Stimulated activated CD4-positive, alpha-beta T cell treated with anti-CD3 and anti-CD28 coated beads, Interleukin-4, amount 100 ng/mL, for 48 hours (primary cell): Measurements from ENCODE around the gene ENPP6.

Source experiments
- DNase-seq, 2 donors: peaks; one replicate each; pipeline ENCODE4 v3.0.0-alpha.2; 2020; ENCODE audit warnings: low read depth in 2 of 2

ENPP6 gene

DNA sequence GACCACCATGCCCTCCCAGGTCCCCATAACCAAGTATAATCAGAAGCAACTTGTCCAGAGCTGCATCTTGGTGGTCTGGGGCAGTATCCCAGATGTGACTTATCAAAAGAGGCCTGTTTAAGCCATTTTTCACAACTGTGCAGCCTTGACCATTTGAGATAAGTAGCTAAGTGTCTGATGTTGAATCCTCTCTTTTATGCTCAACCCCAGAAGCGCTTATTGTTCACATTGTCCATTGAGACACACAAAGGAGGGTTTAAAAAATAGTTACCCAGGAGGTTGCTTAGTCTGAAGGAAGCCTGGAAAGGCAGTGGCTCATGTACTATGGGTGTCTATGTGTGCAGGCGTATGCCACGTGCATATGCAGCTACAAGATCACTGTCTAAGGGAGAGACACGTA is 27.0 kb downstream of the ENPP6 start:
- no peak for DNase-seq

DNA sequence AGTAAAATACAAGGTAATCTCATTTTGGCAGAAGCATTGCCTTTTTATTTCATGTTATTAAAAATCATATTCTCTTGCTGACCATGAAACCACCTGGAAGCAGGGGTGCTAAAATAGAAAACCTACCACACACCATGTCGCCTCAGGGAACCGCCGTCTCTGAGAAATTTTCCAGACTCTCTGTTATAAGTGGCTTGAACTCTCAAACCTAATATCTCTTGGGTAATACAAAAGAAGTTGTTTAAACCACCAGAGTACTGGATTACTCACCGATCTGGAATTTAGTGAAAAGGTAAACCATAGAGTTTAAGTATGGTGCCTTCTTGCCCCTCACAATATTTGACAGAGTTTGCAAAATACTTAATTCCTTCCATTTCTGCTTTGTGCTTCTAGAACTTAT is 27.7 kb downstream of the ENPP6 start:
- no peak for DNase-seq

DNA sequence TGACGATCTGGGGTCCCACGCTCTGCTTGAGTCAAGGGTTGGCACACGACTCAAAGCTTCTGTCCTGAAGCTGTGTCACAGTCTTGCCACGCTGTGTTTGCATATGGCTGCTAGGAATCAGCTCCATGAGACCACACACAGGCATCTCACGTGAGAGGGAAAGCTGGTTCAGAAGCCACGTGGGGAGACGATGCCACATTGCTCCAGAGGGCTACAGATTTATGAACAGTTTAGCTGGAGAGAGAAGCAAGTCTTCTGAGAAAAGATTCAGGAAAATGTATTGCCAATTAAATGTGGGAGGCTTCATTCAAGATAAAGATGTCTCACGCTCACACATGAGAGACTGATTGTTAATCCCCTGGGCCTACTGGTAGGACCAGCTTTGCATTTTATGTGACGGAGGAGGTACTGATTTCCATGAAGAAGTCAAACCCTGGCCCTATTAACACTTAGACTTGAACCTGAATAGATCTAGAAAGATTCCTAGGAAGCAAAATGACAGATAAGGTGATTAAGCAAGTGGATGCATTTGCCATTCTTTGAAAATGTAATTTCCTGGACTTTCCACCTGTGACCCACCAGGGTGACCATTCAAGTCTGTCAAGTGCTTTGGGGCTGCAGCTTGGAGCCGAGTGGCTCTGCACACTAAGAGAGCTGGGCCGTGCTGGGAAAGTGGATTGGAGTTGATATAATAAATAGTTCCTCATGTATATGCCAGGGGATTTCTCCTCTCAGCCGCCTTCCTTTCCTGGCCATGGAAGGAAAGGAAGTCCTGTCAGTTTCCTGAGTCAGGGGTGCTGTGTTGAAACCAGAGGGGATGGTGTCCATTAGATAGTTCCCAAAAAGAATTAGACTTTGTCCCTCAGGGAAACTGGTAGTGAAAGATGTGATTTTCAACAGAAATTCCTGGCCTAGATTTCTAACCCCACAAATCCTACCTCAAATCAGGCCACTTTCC is 29.0 kb downstream of the ENPP6 start:
- no peak for DNase-seq

DNA sequence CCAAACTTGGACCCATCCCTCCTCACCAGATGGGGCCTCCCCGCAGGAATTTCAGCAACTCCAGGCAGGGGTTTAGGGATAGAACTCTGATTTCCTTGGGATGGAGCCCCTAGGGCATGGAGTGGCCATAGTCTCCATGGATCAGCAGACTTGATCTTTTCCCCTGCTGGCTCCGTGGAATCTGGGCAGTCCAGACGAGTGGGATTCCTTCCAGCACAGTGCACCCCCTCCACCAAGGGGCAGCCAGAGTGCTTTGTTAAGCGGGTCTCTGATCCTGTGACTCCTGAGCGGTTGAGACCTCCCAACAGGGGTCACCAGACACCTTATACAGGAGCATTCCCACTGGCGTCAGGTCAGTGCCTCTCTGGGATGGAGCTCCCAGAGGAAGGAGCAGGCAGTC is 40.4 kb downstream of the ENPP6 start:
- no peak for DNase-seq

DNA sequence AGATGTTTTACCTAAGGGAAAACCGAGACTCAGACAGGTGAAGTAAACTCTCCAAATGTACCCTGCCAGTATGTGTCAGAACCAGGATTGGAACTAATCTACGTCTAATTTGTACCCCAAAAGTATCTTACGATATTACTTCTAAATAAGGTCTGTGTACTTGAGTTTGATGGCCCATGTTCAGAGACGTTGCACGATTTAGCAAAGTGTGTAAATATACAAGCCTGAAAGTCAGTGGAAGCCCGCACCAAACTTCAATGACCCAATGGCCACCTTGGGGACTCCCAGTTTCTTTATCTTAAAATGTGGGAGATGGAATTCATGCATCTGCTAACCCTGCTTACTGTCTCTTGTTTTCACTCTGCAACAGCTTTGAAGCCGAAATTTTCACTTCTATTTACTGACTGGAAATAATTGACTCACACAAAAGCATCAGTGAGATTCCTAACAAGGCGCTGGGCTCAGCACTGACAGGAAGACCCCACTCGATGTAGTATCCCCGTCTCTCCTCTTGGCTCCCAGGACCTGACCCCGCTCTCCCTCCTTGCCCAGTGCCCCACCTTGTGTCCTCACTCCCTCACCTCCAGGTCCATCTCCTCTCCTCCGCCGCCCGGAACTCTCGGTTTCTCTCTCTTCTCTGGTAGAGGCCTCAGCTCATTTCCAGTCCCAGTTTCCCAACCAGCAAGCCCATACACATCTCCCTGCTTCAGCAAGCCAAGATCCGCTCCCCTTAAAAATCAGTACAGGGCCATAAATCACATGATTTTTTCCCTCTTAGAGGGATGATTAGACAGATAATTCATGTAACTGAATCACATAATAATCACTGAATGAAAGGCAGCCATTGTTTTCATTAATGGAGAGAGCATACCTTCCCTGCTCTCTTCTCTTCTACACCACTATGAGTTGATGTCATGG is 42.8 kb downstream of the ENPP6 start:
- no peak for DNase-seq

DNA sequence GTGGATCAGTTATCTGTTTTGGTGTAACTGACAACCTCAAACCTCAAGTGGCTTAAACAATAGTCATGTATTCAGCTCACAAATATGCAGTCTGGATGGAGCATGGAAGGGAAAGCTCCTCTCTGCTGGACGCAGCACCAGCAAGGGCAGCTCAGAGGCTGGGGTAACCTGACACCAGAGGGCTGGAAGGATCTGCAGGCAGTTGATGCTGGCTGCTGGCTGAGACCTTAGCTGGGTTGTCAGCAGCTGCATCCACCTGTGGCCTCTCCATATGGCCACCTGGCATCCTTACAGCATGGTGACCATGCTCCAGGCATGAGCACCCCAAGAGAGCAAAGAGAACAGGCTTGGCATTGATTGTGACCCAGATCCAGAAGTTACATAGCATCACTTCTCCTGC is 46.7 kb downstream of the ENPP6 start:
- no peak for DNase-seq

DNA sequence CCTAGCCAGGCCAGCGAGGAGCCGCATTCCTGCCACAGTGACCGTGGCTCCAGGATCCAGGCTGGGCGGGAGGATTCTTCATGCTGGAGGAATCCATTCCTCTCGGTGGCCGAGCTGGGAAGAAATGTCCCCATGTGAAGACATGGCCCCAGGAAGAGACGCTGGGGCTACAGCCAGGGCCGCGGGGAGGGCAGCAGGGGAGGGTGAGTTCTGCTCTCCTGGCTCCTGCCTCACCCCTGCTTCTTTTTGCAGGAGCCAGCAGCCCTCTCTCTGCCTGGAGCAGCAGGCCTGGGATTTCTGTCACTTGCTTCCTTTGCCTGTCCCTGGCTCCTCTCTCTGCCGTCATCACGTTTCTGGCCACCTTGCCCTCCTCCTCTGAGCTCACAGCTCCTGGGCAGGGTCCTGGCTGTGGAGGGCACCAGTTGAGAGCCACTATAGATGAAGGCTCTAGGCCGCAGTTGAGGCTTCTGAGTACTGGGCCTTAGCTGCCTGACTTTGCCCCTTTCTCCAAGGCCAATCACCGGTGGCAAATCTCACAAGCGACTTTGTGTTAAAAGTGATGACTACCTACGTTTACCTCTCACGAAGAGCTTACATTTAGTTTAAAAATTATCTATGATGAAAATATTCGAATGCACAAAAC is 48.3 kb downstream of the ENPP6 start:
- no peak for DNase-seq

DNA sequence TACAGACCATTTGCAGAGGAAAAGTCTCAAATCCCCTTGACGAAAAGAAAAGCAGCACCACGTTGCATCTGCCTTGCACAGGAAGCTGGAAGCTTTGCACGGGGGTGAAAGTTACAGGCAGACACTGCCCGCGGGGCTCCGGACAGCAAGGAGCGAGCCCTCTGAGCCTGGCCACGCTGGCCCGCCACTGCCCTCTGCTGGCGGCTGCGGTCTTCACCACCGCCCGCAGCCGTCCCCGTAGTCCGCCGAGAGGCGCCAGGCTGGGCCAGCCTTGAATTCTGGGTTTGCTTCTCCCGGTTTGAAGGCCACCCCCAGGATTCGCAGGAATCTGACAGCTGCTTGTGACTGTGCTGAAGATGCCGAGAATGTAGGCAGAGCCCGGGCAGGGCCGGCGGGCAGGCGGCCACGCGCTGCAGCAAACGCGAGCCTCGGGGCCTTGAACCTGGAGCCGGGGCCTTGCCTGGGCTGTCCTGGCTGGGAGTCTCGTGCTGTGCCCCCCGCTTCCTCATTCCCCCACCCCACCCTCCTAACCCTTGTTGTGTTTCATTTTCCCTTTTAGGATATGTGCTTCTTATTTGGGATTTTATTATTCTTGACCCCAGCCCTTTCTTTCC is 49.2 kb downstream of the ENPP6 start:
- DNase-seq, result peak; percentile 45 to 47

DNA sequence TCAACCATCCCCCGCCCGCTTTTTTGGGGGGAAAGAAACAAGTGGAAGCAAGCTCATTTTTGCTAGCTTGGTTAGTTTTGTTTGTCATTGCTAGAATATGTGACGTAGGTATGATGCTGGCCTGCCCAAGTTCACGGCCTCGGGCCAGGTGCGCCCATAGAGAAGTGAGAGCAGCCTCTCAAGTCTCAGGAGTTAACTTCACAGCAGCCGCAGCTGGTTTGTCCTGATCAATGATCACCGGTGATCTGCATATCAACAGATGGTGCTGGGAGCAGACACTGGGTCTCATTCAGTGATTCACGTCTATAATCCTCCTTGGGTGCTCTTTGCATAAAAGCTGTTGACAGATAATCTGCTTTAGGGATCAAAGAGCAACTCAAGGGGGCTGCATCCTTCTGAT is 50.1 kb downstream of the ENPP6 start:
- DNase-seq, result no peak

DNA sequence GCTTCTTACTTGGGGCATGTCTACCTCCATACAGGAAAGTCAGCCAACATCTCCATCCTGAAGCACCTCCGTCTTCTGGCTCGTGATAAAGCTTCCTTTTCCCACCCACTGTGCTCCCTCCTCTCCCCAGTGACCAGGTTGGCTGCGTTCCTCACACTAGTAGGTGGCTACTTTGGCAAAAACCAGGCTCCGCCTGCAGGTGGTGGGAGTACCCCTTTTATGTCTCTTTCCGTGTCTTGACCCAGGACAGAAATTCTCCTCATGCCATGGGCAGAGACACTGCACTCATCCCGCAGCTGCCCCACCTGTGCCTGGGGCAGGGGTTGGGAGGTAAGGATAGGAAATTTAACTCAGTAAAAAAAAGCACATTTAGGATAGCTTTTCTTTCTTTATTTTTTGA is 50.9 kb downstream of the ENPP6 start:
- DNase-seq, result no peak

DNA sequence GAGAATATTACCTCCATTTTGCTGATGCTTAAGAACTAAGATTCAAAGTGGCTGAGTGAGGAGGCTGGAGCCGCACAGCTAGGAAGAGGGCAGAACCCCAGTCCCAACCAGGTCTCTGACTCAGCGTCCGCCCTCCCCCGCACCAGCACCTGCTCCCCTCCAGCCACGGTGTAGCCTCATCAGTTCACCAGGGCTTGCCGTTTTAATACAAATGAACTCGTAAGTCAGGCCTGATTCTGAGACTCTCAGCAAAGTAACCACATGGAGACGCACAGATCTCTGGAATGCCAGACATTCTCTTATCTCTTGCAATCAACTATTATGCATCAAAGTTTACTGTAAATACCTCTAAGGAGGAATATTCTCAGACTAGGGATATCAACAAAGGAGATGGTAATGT is 52.4 kb downstream of the ENPP6 start:
- no peak for DNase-seq

DNA sequence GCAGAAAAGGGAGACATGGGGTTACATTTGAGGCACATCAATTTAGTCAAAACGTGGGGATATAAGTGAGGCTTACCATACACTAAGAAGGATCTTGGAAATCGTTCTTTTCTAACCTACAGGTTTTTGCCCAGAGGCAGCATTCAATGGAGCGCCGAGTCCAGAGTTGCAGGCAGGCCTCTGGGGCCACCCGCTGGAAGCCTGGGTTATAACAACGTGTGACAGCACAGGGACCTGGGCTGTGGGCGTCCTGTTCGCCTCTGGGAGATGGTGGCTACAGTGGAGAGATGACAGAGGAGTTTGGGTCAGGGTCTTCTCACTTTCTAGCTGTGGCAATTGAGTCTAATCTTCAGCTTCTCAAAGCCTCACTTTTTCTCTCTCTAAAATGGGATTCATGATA is 53.9 kb downstream of the ENPP6 start:
- DNase-seq, result peak in 1 of 2 donors; percentile 10

DNA sequence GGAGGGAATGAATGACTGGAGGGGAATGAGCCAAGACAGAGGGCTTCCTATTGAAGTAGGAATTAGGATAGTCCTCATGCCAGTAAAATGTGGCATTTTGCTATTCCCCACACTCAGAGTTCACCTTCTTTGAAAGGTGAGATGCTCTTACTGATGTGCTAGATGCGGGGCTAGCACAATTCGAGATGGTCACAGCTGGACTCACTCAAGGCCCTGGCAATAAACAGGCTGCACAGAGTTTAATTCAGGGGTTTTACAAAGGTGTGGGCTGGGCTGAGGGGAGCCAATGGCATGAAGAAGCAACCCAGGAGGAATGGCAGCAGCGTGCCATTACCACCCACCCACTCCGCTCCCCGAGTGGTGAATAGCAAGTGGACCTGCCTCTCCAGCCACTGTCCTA is 55.1 kb downstream of the ENPP6 start:
- DNase-seq, result no peak

DNA sequence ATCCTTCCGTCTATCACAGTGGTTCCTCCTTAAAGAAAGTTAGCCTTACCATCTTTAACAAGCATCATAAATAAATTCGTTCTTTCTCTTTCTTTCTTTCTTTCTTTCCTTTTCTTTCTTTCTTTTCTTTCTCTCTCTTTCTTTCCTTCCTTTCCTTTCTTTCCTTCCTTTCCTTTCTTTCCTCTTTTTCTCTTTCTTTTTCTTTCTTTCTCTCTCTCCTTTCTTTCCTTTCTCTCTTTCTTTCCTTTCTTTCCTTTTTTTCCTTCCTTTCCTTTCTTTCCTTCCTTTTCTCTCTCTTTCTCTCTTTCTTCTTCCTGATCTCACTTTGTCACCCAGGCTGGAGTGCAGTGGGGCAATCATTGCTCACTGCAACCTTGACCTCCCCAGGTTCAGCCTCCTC is 60.4 kb downstream of the ENPP6 start:
- DNase-seq, result no peak

DNA sequence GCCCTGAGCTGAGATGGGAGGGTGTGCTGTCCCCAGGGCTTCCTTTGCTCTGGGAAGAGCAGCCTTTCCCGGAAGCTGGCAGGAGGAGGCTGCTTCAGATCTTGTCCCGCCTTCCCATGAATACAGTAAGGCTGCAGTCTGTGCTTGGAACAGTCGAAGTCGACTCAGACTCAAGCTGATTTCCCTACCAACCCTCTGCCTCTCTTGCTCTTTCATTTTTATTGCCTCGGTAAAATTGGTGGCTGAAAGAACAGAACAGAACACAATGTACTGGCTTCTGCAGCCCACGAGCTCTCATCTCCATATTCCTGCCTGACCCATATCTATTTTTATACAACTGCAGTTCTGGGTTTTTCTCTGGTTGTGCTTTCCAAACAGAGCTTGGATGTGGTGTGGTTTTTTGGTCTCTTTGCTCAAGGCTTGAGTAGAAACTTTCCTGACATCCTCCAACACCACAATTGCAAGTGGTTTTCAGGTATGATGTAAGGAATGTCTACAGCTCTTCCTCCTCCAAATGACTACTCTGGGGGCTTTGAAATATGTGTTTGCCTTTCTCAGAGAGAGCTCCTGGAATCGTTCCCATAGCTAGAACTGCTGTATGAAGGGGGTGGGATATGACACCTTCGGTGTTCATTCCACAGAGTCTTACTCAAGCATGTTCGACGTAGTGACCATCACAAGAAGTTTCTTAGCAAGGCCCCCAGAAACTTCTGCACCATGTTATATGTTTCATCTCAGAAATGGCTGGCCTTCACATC is 61.3 kb downstream of the ENPP6 start:
- no peak for DNase-seq

DNA sequence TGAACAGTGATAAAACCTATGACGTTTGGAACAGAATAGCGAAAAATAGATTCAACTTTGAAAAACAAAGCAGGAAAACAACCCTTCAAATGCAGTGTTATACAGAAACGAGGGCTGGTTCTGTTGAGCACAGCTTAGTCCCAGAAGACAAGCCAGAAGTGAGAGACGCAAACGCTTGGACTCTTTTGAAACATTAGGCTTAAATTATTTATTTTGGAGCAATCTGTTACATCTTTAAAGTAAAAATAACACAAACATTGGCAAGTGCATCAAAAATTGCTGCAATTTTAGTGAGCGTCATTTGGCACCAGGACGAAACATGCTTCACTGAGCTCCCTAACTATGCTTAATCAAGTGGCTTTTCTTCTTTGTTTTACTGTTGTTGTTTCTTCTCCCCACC is 63.5 kb downstream of the ENPP6 start:
- no peak for DNase-seq

DNA sequence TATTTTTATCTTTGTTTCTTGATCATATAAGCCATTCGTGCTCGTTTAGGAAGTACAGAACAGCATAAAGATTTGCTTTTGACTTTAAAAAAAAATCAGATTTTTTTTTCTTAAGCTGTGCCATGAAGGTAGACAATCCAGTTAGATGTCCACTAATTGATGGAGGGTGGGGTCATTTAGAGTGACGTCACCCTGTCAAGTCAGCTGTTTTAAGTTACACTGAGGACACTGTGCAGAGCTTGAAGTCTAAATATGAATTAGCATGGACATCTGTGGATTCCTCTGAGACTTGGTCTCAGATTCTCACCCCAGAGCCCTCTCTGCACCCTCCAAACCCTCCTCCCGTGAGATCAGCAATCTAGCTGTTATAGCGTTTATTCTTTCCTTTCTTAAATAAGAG is 63.9 kb downstream of the ENPP6 start:
- DNase-seq, result no peak

DNA sequence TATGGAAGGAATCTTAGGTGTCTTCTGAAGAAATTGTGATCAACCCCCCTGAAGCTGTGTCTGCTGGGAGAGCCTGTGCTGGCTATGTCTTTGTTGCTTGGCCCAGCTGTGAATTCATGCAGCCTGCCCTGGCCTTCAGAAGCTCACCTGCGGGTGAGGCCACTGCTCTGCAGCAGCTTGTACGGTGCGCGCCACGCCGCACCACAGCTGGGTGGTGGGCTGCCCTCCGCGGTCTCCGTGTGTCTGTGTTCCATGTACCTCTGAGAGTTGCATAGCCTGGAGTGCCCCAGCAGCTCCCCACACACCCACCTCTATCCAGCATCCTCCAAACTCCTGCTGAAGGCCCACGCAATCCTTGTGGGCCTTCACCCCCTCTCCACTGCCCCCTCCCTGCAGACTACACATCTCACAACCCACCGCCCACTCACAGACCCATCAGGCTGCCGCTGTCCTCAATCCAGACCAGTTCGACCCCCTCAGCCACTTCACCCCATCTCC is 65.6 kb downstream of the ENPP6 start:
- DNase-seq, result no peak

DNA sequence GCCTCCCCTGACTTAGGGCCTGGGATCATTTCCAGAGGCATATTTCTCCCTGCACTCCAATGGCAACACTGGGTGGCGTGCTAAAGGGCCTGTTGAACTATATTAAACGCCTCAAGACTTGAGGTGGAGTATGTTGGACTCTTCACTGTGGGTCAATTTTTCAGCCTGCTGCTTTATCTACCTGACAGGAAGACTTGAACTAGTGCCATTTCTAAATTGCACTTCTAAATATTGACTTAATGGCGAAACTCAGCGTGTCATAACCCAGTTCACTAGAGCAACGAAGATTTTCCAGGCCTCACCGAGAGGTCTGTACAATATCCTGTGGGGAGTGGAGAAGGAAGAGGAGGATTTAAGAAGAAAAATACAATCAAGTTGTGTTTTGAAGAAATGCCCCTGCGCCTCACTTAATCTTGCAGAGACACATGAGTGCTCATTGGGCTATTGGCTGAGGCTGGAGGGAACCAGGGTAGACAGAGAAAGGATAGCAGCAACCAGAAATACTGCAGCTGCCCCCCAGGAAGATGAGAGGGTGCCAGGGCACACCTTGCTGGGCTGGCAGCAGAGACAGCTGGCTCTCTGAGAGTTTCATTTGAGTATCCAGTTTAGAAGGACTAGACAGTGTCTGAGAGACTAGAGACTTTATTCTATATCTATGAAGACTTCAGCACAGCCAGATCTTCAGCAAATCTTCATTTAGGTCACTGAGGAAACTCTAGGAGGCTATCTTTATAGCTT is 67.4 kb downstream of the ENPP6 start:
- no peak for DNase-seq
